Nephron progenitor cell (in vitro differentiated cells): ENCODE results near the gene BCS1L.

Source experiments
- DNase-seq: peaks from one replicate; pipeline ENCODE4 v3.0.0; 2021
- H3K27ac Mint-ChIP-seq: 2 replicates; pipeline ENCODE4 v1.8.0; 2021; ENCODE audit warnings: mild to moderate bottlenecking, moderate library complexity, mixed read lengths
- H3K27me3 Mint-ChIP-seq: 2 replicates; pipeline ENCODE4 v1.8.0; 2021; ENCODE audit warnings: mild to moderate bottlenecking, low read depth, mixed read lengths; ENCODE audit not compliant: poor library complexity
- H3K36me3 Mint-ChIP-seq: 2 replicates; pipeline ENCODE4 v1.8.0; 2021; ENCODE audit warnings: low read depth, mixed read lengths
- H3K4me1 Mint-ChIP-seq: 2 replicates; pipeline ENCODE4 v1.8.0; 2021; ENCODE audit warnings: mixed read lengths
- H3K4me3 Mint-ChIP-seq: 2 replicates; pipeline ENCODE4 v1.8.0; 2021; ENCODE audit warnings: mild to moderate bottlenecking, moderate library complexity, mixed read lengths
- H3K9me3 Mint-ChIP-seq: 2 replicates; pipeline ENCODE4 v1.8.0; 2021; ENCODE audit warnings: mild to moderate bottlenecking, moderate library complexity, mixed read lengths
- TF ChIP-seq, protein P1 (sequence below): fragments of 200-600 bp; sonication (generic); IDR thresholded peaks from 2 replicates; pipeline ENCODE4 v1.5.0; 2021; ENCODE audit warnings: antibody characterized with exemption

The BCS1L gene

GRCh38 chr2:218623366-218623705, 36.1 kb upstream of the BCS1L start:
- H3K9me3 Mint-ChIP-seq = no peaks in the 10 kb centered on the region
- no peak overlapping the region for H3K4me3 Mint-ChIP-seq
- peaks cover 7% of the 10 kb centered on the region for H3K27me3 Mint-ChIP-seq
- H3K27ac Mint-ChIP-seq = no peak overlapping the region
- H3K36me3 Mint-ChIP-seq = no peaks in the 10 kb centered on the region
- TF ChIP-seq, protein P1, sequence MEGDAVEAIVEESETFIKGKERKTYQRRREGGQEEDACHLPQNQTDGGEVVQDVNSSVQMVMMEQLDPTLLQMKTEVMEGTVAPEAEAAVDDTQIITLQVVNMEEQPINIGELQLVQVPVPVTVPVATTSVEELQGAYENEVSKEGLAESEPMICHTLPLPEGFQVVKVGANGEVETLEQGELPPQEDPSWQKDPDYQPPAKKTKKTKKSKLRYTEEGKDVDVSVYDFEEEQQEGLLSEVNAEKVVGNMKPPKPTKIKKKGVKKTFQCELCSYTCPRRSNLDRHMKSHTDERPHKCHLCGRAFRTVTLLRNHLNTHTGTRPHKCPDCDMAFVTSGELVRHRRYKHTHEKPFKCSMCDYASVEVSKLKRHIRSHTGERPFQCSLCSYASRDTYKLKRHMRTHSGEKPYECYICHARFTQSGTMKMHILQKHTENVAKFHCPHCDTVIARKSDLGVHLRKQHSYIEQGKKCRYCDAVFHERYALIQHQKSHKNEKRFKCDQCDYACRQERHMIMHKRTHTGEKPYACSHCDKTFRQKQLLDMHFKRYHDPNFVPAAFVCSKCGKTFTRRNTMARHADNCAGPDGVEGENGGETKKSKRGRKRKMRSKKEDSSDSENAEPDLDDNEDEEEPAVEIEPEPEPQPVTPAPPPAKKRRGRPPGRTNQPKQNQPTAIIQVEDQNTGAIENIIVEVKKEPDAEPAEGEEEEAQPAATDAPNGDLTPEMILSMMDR = no peak
- DNase-seq = no peak
- H3K4me1 Mint-ChIP-seq = no peaks in the 10 kb centered on the region

DNA sequence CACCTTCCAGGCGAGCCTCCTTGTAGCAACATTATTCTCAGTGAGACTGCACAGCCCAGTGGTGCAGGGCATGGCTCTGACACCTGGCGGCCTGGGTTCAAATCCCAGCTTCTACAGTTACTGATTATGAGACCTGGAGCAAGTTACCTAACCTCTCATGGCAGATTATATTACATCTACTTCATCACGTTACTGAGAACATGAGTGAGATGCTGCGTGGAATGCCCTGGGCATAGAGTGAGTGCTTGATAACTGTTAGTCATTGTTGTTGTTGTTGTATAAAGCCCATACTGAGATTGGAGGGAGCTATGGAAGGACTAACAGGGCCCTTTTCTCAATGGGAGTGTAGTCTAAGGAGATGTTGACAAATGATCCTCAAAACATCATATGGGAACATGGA, 33.1 kb upstream of the BCS1L start:
- TF ChIP-seq, protein P1 = no peak
- H3K9me3 Mint-ChIP-seq = no peaks in the 10 kb centered on the region
- DNase-seq = no peak
- H3K4me3 Mint-ChIP-seq = no peak overlapping the region
- no peaks in the 10 kb centered on the region for H3K36me3 Mint-ChIP-seq
- H3K4me1 Mint-ChIP-seq = no peaks in the 10 kb centered on the region
- H3K27me3 Mint-ChIP-seq = peaks cover 5% of the 10 kb centered on the region
- no peak overlapping the region for H3K27ac Mint-ChIP-seq

GRCh38 chr2:218627939-218628338, 31.5 kb upstream of the BCS1L start:
- Mint-ChIP-seq H3K4me3 (no peak overlapping the region), H3K9me3 (no peaks in the 10 kb centered on the region), H3K27ac (no peak overlapping the region), H3K4me1 (no peaks in the 10 kb centered on the region), H3K27me3 (peaks cover 5% of the 10 kb centered on the region), H3K36me3 (no peaks in the 10 kb centered on the region)
- TF ChIP-seq, protein P1 = no peak
- DNase-seq = no peak

DNA sequence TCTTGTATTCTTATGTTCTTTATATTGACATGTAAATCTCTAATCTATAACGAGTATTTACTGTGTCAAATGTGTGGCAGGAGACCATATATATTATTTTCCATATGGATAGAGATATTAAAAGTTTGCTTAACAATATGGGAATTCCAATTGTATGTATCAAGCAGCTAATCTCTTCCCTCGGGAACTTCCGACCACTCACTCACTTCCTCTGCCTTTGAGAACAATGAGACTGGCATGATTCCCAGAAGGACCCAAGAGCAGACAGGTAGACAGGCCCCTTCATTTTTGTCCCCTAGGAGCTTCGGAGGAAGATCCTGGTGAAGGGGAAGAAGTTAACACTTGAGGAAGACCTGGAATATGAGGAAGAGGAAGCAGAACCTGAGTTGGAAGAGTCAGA, 27.6 kb upstream of the BCS1L start:
- DNase-seq = no peak
- Mint-ChIP-seq H3K27ac (no peak overlapping the region), H3K9me3 (no peaks in the 10 kb centered on the region), H3K4me1 (no peaks in the 10 kb centered on the region), H3K27me3 (peaks cover 4% of the 10 kb centered on the region), H3K36me3 (peaks cover 12% of the 10 kb centered on the region), H3K4me3 (no peak overlapping the region)
- TF ChIP-seq, protein P1 = no peak

GRCh38 chr2:218635719-218636118, 23.8 kb upstream of the BCS1L start:
- Mint-ChIP-seq H3K27ac (no peak overlapping the region), H3K4me1 (no peaks in the 10 kb centered on the region)
- TF ChIP-seq, protein P1 = no peak

GRCh38 chr2:218638372-218638771, 21.1 kb upstream of the BCS1L start:
- no peaks in the 10 kb centered on the region for H3K27me3 Mint-ChIP-seq
- no peak for DNase-seq
- no peak overlapping the region for H3K4me3 Mint-ChIP-seq
- peaks cover 59% of the 10 kb centered on the region for H3K36me3 Mint-ChIP-seq
- no peak overlapping the region for H3K27ac Mint-ChIP-seq
- TF ChIP-seq, protein P1 = no peak
- no peaks in the 10 kb centered on the region for H3K9me3 Mint-ChIP-seq
- no peaks in the 10 kb centered on the region for H3K4me1 Mint-ChIP-seq

More at GRCh38 chr2:218635719-218636118, 23.8 kb upstream of the BCS1L start:
- Mint-ChIP-seq H3K9me3 (no peaks in the 10 kb centered on the region), H3K27me3 (peaks cover 2% of the 10 kb centered on the region), H3K4me3 (no peak overlapping the region), H3K36me3 (peaks cover 46% of the 10 kb centered on the region)
- DNase-seq = no peak
